ENCODE measurements around the gene UBE2O.

GRCh38 chr17:76371656-76372628 is 81.0 kb downstream of the UBE2O start:
- no peak for TF ChIP-seq CTCF (IDR thresholded peaks at IDR 0.05; ENCODE audit: low read length)
- TF ChIP-seq EZH2phosphoT487 (IDR thresholded peaks at IDR 0.05; ENCODE audit: low read length) = no peak

Data from MM.1S (cell line).